ENCODE measurements around the gene ZBTB22.
A peak's percentile ranks its signal among the peaks of the same experiment; 100 is the strongest.
"Not testable (repeated sequence)": the region's sequence is repeated elsewhere in the genome, so short reads cannot be mapped to it uniquely, and the experiment has no call there.

Gene ZBTB22

GRCh38 chr6:33288921-33289783 is 28.4 kb downstream of the ZBTB22 start, which contains the start of the genes PFDN6 and WDR46:
Gene PFDN6 (plus strand): TSS chr6:33289601. CDS start chr6:33289857, 256 bp downstream.
Gene WDR46 (minus strand): TSS chr6:33289239. CDS start chr6:33289170, 69 bp downstream.
- no peak for TF ChIP-seq CTCF (conservative IDR thresholded peaks at IDR 0.05; ENCODE audit: low read length)
- H3K4me3 ChIP-seq (ENCODE audit: low read length), result peak within 1 kb of the TSS; percentile 96
- DNase-seq (ENCODE audit: low read depth), result peak; percentile 88

GRCh38 chr6:33288141-33288920 is 29.2 kb downstream of the ZBTB22 start:
- peak overlapping the region; percentile 96 for H3K4me3 ChIP-seq (ENCODE audit: low read length)
- TF ChIP-seq CTCF (conservative IDR thresholded peaks at IDR 0.05; ENCODE audit: low read length), result no peak
- no peak for DNase-seq (ENCODE audit: low read depth)

DNA sequence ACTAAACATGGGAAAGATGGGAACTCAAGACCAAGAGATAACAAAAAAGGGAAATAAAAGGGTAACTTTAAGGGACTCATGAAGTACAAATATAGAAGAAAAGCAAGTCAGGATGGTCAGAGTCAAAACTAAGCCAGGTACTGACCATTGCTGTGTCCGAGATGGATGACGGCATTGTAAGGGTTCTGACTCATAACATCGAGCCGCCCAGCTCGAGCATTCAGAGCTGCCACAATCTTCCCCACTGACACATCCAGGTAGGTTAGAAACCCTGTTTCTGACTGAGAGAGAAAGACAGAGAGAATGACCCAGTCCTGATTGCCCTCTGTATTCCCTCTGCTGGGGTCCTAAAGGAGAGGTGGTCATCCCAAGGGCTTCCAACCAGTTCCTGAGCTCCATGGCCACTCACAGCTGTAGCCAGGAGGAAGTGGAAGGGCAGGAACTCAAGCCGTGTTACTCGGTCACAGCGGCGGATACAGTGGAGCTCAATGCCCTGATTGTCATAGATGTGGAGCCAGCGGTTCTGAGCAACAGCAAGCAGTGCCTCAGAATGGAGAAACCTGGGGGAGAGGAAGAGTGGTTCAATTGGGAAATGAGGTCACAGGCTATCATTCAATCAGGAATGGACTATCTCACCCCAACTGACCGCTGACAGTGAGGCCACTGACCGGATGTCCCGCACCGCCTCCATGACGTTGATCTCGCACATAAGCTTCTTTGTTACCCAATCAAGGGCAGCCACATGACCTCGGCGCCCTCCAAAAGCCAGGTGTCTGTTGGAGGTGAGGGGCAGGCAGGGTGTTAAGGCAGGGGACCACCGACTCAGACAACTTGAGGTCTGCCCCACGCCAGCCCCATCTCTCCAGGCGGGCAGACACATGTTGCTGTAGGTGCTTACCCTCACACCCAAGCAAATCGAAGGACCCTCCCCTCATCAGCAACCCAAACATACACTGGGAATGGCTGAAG is 30.3 kb downstream of the ZBTB22 start:
- no peak for TF ChIP-seq CTCF (conservative IDR thresholded peaks at IDR 0.05; ENCODE audit: low read length)
- no peak for DNase-seq (ENCODE audit: low read depth)
- no peak overlapping the region; the same call in 1 of the 2 replicates for H3K4me3 ChIP-seq (ENCODE audit: low read length)

- H3K4me3 ChIP-seq (ENCODE audit: low read length); DNase-seq (ENCODE audit: low read depth): not testable (repeated sequence)
These were observed 32.3 kb downstream of the ZBTB22 start for GRCh38 chr6:33285214-33285613.

DNA sequence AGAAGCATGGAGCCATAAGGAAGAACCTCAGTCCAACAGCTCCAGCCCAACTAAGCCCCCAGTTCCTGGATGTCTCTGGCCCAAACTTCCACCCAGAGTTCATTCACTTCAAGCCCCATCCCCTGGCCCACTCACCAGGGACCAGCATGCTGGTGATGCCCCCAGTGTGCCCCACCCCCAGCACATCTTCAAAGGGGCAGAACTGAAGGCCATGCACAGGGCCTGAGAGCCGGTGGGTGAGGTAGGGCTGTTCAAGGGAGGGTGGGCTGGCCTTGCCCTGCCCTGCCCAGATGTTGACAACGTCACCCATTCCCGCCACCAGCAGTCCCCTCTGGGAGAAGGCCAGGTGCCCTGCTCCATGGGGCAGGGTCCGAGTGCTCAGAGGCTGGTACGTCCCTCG is 37.0 kb downstream of the ZBTB22 start:
- TF ChIP-seq CTCF (conservative IDR thresholded peaks at IDR 0.05; ENCODE audit: low read length), result no peak
- DNase-seq (ENCODE audit: low read depth), result no peak
- H3K4me3 ChIP-seq (ENCODE audit: low read length), result no peak overlapping the region

DNA sequence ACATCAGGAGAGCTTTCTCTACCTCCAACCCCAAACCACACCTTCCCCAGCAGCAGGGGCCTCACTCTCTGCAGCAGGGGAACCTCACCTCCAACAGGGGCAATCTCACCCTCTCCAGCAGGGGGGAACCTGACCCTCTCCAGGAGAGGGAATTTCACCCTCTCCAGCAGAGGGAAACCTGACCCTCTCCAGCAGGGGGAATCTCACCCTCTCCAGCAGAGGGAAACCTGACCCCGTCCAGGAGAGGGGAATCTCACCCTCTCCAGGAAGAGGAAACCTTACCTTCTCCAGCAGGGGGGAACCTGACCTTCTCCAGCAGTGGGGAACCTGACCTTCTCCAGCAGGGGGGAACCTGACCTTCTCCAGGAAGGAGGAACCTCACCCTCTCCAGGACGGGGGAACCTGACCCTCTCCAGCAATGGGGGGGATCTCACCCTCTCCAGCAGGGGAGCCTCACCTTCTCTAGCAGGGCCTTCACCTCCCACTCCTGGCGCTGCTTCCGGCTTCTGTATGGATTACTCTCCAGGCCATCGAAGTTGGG is 37.5 kb downstream of the ZBTB22 start:
- DNase-seq (ENCODE audit: low read depth), result peak; percentile 34
- no peak overlapping the region for H3K4me3 ChIP-seq (ENCODE audit: low read length)
- peak; percentile 57 for TF ChIP-seq CTCF (conservative IDR thresholded peaks at IDR 0.05; ENCODE audit: low read length)

All from AG10803 (cell line).